ENCODE measurements around the gene ZNF423. TPM values are rescaled to one million over a fixed set of nuclear protein-coding genes. Genes with fewer than 3 reads are reported as not detected.

The ZNF423 gene
- polyA plus RNA-seq, 1 experiment = 0.11 TPM

DNA sequence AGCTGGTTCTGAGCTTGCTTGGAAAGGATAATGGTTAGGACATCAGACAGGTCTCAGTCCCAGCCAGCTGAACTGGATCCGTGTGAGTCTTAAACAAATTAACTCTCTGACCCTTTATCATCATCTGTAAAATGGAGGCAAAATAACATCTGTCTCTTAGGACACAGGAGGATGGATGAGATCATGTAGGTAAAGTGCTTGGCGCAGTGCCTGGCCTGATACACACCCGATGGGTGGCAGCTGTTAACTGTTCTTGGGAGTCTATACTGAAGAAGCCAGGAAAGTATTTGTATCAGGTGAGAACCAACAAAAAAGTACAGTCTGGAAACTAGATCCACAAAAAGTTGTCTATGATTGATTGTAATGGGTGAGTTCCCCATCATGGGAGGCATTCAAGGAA is 293.7 kb downstream of the ZNF423 start:
- no peak overlapping the region for H3K4me3 ChIP-seq (ENCODE audit: low read depth, low read length)
- no peaks in the 10 kb centered on the region for H3K27me3 ChIP-seq (ENCODE audit: control insufficient read depth, insufficient read depth, low read length)
- TF ChIP-seq, protein P1, sequence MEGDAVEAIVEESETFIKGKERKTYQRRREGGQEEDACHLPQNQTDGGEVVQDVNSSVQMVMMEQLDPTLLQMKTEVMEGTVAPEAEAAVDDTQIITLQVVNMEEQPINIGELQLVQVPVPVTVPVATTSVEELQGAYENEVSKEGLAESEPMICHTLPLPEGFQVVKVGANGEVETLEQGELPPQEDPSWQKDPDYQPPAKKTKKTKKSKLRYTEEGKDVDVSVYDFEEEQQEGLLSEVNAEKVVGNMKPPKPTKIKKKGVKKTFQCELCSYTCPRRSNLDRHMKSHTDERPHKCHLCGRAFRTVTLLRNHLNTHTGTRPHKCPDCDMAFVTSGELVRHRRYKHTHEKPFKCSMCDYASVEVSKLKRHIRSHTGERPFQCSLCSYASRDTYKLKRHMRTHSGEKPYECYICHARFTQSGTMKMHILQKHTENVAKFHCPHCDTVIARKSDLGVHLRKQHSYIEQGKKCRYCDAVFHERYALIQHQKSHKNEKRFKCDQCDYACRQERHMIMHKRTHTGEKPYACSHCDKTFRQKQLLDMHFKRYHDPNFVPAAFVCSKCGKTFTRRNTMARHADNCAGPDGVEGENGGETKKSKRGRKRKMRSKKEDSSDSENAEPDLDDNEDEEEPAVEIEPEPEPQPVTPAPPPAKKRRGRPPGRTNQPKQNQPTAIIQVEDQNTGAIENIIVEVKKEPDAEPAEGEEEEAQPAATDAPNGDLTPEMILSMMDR (IDR thresholded peaks at IDR 0.05; ENCODE audit: low read depth, low read length) = no peak
- POLR2A ChIA-PET = no interaction called here
- no peaks in the 10 kb centered on the region; the same call in 1 of the 2 replicates for H3K9me3 ChIP-seq (ENCODE audit: control insufficient read depth, insufficient read depth, low read length)
- no peak for DNase-seq (ENCODE audit: low read depth, low spot score)
- H3K27ac ChIP-seq (ENCODE audit: low read depth, low read length) = no peak overlapping the region
- CTCF ChIA-PET = no interaction called here

DNA sequence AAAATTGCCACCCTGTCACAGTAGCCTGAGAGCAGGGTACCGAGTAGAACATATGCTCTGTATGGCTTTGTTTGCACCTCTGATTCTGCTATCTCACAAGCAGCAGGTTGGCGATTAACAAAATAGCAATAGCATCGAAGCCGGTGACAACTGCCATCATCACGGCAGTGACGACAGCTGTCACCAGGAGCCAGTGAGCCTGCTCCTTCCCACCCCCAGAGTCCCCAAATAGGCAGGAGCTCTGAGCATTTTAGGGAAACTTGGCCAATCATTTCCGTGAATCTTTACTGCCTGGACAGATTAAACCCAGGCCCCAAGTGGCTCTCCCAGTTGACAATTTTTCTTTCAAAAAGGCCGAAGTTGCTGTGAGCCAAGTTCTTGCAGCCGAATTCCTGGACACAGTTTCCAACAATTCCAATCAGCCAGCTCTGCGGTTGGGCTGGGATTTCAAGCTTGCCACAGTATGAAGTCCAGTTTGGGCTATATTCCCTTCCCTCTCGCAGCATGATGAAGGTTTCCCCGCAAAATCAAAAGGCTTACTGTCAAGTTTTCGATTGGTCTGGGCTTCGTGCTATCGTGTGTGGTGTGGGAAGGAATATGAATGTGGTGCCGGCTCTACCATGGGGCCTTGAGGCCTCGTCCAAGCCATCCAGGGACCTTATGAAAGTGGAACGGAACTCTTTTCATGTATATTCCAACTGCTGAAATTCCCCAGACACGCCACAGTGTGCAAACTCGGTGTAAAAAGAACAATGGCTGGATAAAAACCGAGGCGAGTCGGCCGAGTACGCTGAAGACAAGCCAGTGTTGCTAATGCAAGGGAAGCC is 295.7 kb downstream of the ZNF423 start:
- DNase-seq (ENCODE audit: low read depth, low spot score) = no peak
- ChIA-PET CTCF (no interaction called here), POLR2A (no interaction called here)
- no peak overlapping the region for H3K4me3 ChIP-seq (ENCODE audit: low read depth, low read length)
- H3K9me3 ChIP-seq (ENCODE audit: control insufficient read depth, insufficient read depth, low read length) = no peaks in the 10 kb centered on the region; the same call in 1 of the 2 replicates
- H3K27me3 ChIP-seq (ENCODE audit: control insufficient read depth, insufficient read depth, low read length) = no peaks in the 10 kb centered on the region
- H3K27ac ChIP-seq (ENCODE audit: low read depth, low read length) = no peak overlapping the region
- TF ChIP-seq, protein P1 (IDR thresholded peaks at IDR 0.05; ENCODE audit: low read depth, low read length) = no peak

DNA sequence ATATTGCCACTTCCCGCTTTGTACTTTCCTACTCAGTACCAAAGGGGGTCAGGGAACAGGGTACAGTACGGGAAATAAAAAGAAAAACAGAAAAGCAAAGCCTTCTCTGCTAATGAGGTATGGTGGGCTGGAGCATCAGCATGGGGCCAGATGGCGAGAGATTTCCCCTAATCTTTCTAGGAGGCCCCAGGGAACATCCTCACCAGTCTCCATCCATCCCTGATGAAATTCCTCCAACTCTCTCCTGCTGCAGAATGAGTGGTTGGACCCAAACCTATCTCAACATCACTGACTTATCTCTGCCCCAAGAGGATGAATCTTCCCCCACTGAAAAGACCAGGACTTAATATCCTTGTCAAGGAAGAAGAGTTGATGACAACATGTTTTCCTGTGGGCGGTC is 296.7 kb downstream of the ZNF423 start:
- CTCF ChIA-PET = interaction anchor here (0.6 kb wide), 1 partner anchor 67 kb away, joined by 3 read pairs; no protein-coding TSS in a partner anchor
- TF ChIP-seq, protein P1 (IDR thresholded peaks at IDR 0.05; ENCODE audit: low read depth, low read length) = no peak
- Histone ChIP-seq H3K27ac (ENCODE audit: low read depth, low read length) (no peak overlapping the region), H3K9me3 (ENCODE audit: control insufficient read depth, insufficient read depth, low read length) (no peaks in the 10 kb centered on the region; the same call in 1 of the 2 replicates), H3K4me3 (ENCODE audit: low read depth, low read length) (no peak overlapping the region), H3K27me3 (ENCODE audit: control insufficient read depth, insufficient read depth, low read length) (no peaks in the 10 kb centered on the region)
- no peak for DNase-seq (ENCODE audit: low read depth, low spot score)
- POLR2A ChIA-PET = no interaction called here

GRCh38 chr16:49558451-49558850 is 297.5 kb downstream of the ZNF423 start:
- POLR2A ChIA-PET = no interaction called here
- Histone ChIP-seq H3K9me3 (ENCODE audit: control insufficient read depth, insufficient read depth, low read length) (no peaks in the 10 kb centered on the region; the same call in 1 of the 2 replicates), H3K27me3 (ENCODE audit: control insufficient read depth, insufficient read depth, low read length) (peaks cover 4% of the 10 kb centered on the region), H3K4me3 (ENCODE audit: low read depth, low read length) (no peak overlapping the region), H3K27ac (ENCODE audit: low read depth, low read length) (no peak overlapping the region)
- no peak for DNase-seq (ENCODE audit: low read depth, low spot score)
- TF ChIP-seq, protein P1 (IDR thresholded peaks at IDR 0.05; ENCODE audit: low read depth, low read length) = no peak
- CTCF ChIA-PET = no interaction called here
